ENCODE results near the gene PRAMEF33. TPM values are rescaled to one million over a fixed set of nuclear protein-coding genes. Genes with fewer than 3 reads are reported as not detected.
"Not testable (repeated sequence)": the region's sequence is repeated elsewhere in the genome, so short reads cannot be mapped to it uniquely, and the experiment has no call there.

The PRAMEF33 gene, protein sequence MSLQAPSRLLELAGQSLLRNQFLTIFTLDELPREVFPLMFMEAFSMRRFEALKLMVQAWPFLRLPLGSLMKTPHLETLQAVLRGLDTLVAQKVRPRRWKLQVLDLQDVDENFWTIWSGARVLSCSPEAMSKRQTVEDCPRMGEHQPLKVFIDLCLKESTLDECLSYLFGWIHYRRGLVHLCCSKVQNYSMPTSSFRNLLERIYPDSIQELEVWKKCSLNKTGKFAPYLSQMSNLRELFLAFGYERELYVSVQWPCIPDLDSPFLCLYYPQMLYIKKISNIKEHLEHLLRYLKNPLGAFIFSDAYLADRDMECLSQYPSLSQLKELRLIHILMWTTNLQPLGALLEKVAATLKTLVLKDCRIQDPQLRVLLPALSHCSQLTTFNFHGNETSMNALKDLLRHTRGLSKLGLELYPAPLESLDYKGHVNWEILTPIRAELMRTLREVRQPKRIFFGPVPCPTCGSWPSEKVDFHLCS
- not detected in 2 replicates for total RNA-seq (2014; rRNA removed; shearing (Covaris generic))

GRCh38 chr1:13303239-13303638 is at the start of gene PRAMEF33:
PRAMEF33 (plus strand) TSS chr1:13303539; CDS start chr1:13305955, 2,416 bp downstream.
- not testable (repeated sequence) for DNase-seq (ENCODE audit: low spot score)

DNA sequence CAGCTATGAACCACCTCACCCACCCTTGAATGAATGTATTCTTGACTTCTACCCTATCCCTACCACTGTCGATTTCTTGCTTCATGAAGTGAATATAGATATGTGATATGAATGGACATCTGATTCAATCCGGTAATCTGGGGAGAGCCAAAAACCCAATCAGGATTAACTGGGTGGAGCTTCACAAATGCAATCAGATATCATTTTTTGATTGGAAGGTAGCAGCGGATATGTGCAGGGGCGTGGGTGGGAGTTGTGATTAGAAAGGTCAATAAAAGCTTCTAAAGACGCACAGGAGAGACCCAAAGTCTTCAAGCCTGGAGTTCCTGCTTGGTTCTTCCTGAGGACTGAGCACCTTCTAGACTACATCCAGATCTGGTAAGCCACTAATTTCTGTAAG is 49.4 kb upstream of the PRAMEF33 start, which contains the start of gene PRAMEF5:
Gene PRAMEF5, plus strand, starts transcription at position 301 of the 400 bp plus-strand sequence. CDS start 5,071 bp downstream, outside the sequence.
- DNase-seq (ENCODE audit: low spot score), result not testable (repeated sequence)

DNA sequence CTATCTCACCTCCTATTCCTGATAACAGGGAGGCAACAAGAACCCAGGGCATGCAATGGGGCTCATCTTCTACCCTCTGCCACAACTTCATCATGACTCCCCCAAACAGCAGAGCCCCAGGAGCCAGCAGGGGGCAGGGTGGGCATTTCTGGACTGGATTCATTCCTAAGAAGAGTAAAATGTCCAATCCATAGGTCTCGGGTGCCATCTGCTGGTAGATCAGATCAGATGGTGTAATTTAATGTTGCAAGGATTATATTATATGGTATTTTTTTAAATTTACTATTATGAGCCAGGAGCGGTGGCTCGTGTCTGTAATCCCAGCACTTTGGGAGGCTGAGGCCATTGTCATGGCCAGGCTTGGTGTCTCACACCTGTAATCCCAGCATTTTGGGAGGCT is 38.2 kb upstream of the PRAMEF33 start:
- not testable (repeated sequence) for DNase-seq (ENCODE audit: low spot score)

GRCh38 chr1:13277016-13277415 is 26.3 kb upstream of the PRAMEF33 start:
- DNase-seq (ENCODE audit: low spot score), result not testable (repeated sequence)

DNA sequence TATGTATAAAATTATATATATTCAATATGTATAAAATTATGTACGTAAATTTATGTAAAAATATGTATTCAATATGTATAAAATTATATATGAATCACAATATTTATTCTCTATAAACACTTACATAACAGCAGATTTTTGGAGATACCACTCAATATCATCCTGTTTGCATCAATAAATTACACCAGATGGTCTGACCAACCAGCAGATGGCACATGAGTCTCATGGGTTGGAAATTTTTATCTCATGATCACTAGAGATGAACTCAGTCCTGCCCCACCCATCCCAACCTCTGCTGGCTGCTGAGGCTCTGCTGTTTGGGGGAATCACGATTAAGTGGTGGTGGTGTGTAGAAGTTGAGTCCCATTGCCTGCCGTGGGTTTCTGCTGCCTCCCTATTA is 23.7 kb upstream of the PRAMEF33 start:
- DNase-seq (ENCODE audit: low spot score), result not testable (repeated sequence)

- not testable (repeated sequence) for DNase-seq (ENCODE audit: low spot score)
Measured at GRCh38 chr1:13285037-13285436, 18.3 kb upstream of the PRAMEF33 start, which contains the start of gene PRAMEF8. PRAMEF8 (minus strand) TSS chr1:13285137; CDS start chr1:13284091, 1,046 bp downstream.

DNA sequence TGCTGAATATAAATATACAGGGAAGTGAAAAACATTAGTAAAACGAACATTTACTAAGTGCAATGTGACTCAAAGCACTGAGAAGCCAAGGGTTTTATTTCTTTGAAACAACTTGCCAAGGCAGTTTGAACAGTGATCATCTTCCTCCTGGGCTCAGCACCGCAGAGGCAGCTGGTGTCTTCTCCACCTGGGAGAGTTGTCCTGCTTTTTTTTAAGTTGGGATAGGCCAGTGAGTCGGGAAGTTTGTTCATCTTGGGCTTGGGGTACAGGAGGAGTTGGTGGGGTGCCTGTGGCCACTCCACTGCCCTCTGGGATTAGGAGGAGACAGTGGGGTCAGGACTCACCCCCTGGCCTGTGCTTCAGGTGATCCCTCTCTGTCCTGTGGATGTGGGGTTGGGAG is 14.3 kb upstream of the PRAMEF33 start:
- not testable (repeated sequence) for DNase-seq (ENCODE audit: low spot score)

DNA sequence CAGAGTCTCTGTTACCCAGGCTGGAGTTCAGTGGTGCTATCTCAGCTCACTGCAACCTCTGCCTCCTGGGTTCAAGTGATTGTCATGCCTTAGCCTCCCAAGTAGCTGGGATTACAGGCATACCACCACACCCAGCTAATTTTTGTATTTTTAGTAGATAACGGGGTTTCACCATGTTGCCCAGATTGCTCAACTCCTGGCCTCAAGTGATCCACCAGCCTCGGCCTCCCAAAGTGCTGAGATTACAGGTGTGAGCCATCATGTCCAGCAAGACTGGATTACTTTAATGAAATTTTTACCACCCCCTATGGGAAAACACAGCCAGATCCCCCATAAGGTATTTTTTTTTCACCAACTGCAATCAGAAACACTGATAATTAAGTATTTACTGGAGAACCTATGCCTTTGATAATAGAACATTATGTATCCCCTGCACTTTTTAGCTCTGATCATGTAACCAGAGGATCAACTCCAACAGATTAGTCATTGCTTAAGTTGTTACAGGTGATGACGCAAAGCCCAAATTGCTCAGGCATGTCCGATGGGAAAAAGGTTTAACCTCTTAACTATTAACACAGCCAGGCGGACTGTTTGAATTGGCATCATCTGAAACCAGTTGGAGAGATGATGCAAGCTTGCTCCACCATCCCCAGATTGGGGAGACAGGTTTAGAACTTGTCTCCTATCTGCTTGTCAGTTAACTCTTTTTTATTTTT is 6.0 kb upstream of the PRAMEF33 start:
- not testable (repeated sequence) for DNase-seq (ENCODE audit: low spot score)

GRCh38 chr1:13298699-13299098 is 4.6 kb upstream of the PRAMEF33 start:
- DNase-seq (ENCODE audit: low spot score), result not testable (repeated sequence)

DNA sequence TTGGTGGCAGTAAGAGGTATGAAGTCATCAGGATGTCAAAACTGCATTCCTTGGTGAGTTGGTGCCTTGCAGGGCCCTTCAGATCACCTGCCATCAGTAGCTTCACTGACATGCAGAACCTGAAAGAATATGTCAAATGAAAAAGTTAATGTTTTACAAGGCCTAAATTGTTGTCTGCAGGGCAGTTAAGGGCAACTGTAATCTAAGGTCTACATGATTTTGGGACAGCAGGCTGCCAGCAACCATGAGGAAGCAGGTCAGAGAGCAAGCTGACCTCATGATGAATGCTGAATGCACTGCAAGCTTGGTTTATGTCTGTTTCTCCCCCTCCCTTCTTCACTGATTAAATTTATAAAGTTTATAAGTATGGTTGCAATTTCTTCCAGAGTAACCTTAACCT is 1.1 kb upstream of the PRAMEF33 start:
- not testable (repeated sequence) for DNase-seq (ENCODE audit: low spot score)

- DNase-seq (ENCODE audit: low spot score), result not testable (repeated sequence)
Measured at GRCh38 chr1:13315281-13315680, 11.9 kb downstream of the PRAMEF33 start, which contains the start of gene PRAMEF15. PRAMEF15 (plus strand) TSS chr1:13315581; CDS start chr1:13318408, 2,827 bp downstream.

GRCh38 chr1:13342496-13342895 is 39.2 kb downstream of the PRAMEF33 start:
- not testable (repeated sequence) for DNase-seq (ENCODE audit: low spot score)

DNA sequence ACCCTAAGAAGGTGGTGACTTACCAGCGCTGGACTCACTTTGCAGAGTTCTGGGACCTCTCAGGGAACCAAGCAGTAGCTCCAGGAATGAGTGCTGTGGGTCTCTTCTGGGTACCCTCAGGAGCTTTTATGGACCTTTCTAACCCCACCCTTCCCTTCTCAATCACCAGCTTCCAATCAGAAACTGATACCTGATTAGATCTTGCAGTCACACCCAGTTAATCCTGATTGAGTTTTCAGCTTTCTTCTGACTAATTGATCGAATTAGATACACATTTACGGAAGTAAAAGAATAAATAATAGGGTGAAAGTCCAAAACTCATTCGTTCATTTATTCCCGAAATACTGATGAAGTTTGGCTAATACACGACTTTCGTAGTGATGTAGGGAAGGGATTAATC is 43.7 kb downstream of the PRAMEF33 start, which contains the start of gene PRAMEF14:
Gene PRAMEF14, minus strand, starts transcription at position 101 of the 400 bp plus-strand sequence. CDS start 1,820 bp downstream, outside the sequence.
- DNase-seq (ENCODE audit: low spot score), result not testable (repeated sequence)

DNA sequence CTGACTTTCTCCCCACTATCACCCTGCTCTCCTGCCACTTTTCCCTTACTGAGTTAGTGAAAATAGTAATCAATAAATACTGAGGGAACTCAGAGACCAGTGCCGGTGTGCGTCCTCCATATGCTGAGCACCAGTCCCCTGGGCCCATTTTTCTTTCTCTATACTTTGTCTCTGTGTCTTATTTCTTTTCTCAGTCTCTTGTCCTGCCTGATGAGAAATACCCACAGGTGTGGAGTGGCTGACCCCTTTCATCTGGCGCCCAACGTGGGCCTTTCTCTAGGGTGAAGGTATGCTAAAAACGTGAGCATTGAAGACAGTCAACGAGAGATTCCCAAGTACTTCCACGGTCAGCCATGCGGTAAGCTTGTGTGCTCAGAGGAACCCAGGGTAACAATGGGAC is 50.1 kb downstream of the PRAMEF33 start:
- DNase-seq (ENCODE audit: low spot score), result not testable (repeated sequence)

DNA sequence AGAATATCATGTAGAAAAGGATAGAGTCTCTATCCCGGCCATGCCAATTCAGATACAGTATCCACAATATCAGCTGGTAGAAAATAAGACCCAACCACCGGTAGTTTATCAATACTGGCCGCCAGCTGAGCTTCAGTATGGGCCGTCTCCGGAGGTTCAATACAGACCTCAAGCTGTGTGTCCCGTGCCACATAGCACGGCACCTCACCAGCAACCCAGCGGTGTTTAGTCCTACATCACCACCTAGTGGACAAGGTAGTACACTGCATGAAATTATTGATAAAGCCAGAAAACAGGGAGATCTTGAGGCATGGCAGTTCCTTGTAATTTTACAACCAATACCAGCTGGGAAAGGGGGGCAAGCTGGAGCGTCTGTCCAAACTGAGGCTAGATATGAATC is 51.1 kb downstream of the PRAMEF33 start:
- DNase-seq (ENCODE audit: low spot score), result not testable (repeated sequence)

- peak; percentile 45 for DNase-seq (ENCODE audit: low spot score)
Measured at GRCh38 chr1:13356774-13357173, 53.4 kb downstream of the PRAMEF33 start.

Other genes with a start within 250 kb of the PRAMEF33 start
- not detected in 2 replicates for gene PRAMEF27, start 247.0 kb upstream of the PRAMEF33 start, total RNA-seq (2014; rRNA removed; shearing (Covaris generic))
- gene HNRNPCL3, start 242.8 kb upstream of the PRAMEF33 start, total RNA-seq (2014; rRNA removed; shearing (Covaris generic)), result not detected in 2 replicates
- not detected in 2 replicates for gene PRAMEF25, start 232.8 kb upstream of the PRAMEF33 start, total RNA-seq (2014; rRNA removed; shearing (Covaris generic))
- gene HNRNPCL2, start 186.7 kb upstream of the PRAMEF33 start, total RNA-seq (2014; rRNA removed; shearing (Covaris generic)), result not detected in 2 replicates
- gene PRAMEF26, start 147.5 kb upstream of the PRAMEF33 start, total RNA-seq (2014; rRNA removed; shearing (Covaris generic)), result not detected in 2 replicates
- not detected in 2 replicates for gene HNRNPCL4, start 137.9 kb upstream of the PRAMEF33 start, total RNA-seq (2014; rRNA removed; shearing (Covaris generic))
- gene PRAMEF9, start 131.7 kb upstream of the PRAMEF33 start, total RNA-seq (2014; rRNA removed; shearing (Covaris generic)), result not detected in 2 replicates
- gene PRAMEF13, start 102.1 kb upstream of the PRAMEF33 start, total RNA-seq (2014; rRNA removed; shearing (Covaris generic)), result not detected in 2 replicates
- not detected in 2 replicates for gene PRAMEF18, start 77.4 kb upstream of the PRAMEF33 start, total RNA-seq (2014; rRNA removed; shearing (Covaris generic))
- gene PRAMEF5, start 49.3 kb upstream of the PRAMEF33 start, total RNA-seq (2014; rRNA removed; shearing (Covaris generic)), result not detected in 2 replicates
- gene PRAMEF8, start 18.4 kb upstream of the PRAMEF33 start, total RNA-seq (2014; rRNA removed; shearing (Covaris generic)), result not detected in 2 replicates
- gene PRAMEF15, start 12.0 kb downstream of the PRAMEF33 start, total RNA-seq (2014; rRNA removed; shearing (Covaris generic)), result not detected in 2 replicates
- not detected in 2 replicates for gene PRAMEF14, start 43.6 kb downstream of the PRAMEF33 start, total RNA-seq (2014; rRNA removed; shearing (Covaris generic))
- gene PRAMEF19, start 68.4 kb downstream of the PRAMEF33 start, total RNA-seq (2014; rRNA removed; shearing (Covaris generic)), result not detected in 2 replicates
- not detected in 2 replicates for gene PRAMEF17, start 86.1 kb downstream of the PRAMEF33 start, total RNA-seq (2014; rRNA removed; shearing (Covaris generic))
- not detected in 2 replicates for gene PRAMEF20, start 106.9 kb downstream of the PRAMEF33 start, total RNA-seq (2014; rRNA removed; shearing (Covaris generic))
- gene LRRC38, start 210.5 kb downstream of the PRAMEF33 start, total RNA-seq (2014; rRNA removed; shearing (Covaris generic)), result not detected in 2 replicates

Measured in H4 (cell line).